Upper lobe of right lung (tissue), 1 donor: ENCODE data around the gene USP1. TPM values are rescaled to one million over a fixed set of nuclear protein-coding genes. Genes with fewer than 3 reads are reported as not detected.
A peak's percentile ranks its signal among the peaks of the same experiment; 100 is the strongest.

Experiments
- ATAC-seq: fragments of 200-7000 bp; cut with Tn5 transposase; one replicate; pipeline ENCODE4 v1.9.1; 2020; ENCODE audit warnings: mild to moderate bottlenecking, moderate library complexity
- DNase-seq: peaks from one replicate; pipeline ENCODE4 v3.0.0-alpha.2; 2020
- H3K27ac ChIP-seq: fragments of 200-600 bp; one replicate; pipeline ENCODE4 v1.8.0; 2022
- H3K27me3 ChIP-seq: fragments of 200-600 bp; one replicate; pipeline ENCODE4 v1.8.0; 2022; ENCODE audit warnings: mild to moderate bottlenecking
- H3K36me3 ChIP-seq: fragments of 200-600 bp; one replicate; pipeline ENCODE4 v1.8.0; 2022
- H3K4me1 ChIP-seq: fragments of 200-600 bp; one replicate; pipeline ENCODE4 v1.8.0; 2022
- H3K4me3 ChIP-seq: fragments of 200-600 bp; one replicate; pipeline ENCODE4 v1.8.0; 2022; ENCODE audit warnings: mild to moderate bottlenecking
- H3K9me3 ChIP-seq: fragments of 200-600 bp; one replicate; pipeline ENCODE4 v1.8.0; 2022
- intact Hi-C: fragments of 100-400 bp; cut with DNase I; formaldehyde crosslinking; loops from one replicate; pipeline ENCODE4 v1.11.0; 2022
- total RNA-seq: library from RNA; stranded (reverse); fragmentation: NEBNext Ultra II Directional; extraction: Animal tissue kit (Norgen Biotek cat#: 25700); gene quantifications from one replicate; pipeline ENCODE4 v1.2.1, GENCODE V29; 2021
- TF ChIP-seq, protein P1 (sequence below): fragments of 200-600 bp; IDR thresholded peaks from one replicate; pipeline ENCODE4 v1.8.0; 2022; ENCODE audit warnings: antibody characterized with exemption
- donor health status: DM: no; HTN: yes; CAD: no; lungs with severe emphysema.

Gene USP1
- total RNA-seq, 1 donor from 2014 or later = 23.8 TPM

DNA sequence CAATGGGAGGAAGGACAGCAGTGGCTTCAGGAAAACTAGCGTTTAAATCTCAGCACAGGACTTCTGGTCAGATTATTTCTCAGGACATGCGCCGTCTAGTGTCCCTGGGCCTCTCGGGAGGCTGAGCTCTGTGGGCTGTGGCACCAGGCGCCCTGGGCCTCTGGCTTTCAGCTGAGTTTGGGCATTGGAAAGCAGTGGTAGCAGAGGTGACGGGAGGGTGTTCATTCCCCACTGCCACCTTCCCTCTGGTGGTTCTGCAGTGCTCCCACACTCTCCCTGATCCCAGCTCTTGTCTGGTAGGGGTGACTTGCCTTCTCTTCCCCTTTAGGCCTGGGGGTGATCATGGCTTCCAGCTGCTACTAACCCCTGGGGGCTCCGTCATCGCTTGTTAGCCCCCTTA lies 42.2 kb upstream of the USP1 start:
- no peak for ATAC-seq
- Histone ChIP-seq H3K4me1 (no peaks in the 10 kb centered on the region), H3K4me3 (no peak overlapping the region), H3K36me3 (no peaks in the 10 kb centered on the region), H3K27me3 (no peaks in the 10 kb centered on the region), H3K27ac (no peak overlapping the region), H3K9me3 (no peaks in the 10 kb centered on the region)
- no peak for DNase-seq
- intact Hi-C loops = no loop called here
- TF ChIP-seq, protein P1, sequence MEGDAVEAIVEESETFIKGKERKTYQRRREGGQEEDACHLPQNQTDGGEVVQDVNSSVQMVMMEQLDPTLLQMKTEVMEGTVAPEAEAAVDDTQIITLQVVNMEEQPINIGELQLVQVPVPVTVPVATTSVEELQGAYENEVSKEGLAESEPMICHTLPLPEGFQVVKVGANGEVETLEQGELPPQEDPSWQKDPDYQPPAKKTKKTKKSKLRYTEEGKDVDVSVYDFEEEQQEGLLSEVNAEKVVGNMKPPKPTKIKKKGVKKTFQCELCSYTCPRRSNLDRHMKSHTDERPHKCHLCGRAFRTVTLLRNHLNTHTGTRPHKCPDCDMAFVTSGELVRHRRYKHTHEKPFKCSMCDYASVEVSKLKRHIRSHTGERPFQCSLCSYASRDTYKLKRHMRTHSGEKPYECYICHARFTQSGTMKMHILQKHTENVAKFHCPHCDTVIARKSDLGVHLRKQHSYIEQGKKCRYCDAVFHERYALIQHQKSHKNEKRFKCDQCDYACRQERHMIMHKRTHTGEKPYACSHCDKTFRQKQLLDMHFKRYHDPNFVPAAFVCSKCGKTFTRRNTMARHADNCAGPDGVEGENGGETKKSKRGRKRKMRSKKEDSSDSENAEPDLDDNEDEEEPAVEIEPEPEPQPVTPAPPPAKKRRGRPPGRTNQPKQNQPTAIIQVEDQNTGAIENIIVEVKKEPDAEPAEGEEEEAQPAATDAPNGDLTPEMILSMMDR = no peak

DNA sequence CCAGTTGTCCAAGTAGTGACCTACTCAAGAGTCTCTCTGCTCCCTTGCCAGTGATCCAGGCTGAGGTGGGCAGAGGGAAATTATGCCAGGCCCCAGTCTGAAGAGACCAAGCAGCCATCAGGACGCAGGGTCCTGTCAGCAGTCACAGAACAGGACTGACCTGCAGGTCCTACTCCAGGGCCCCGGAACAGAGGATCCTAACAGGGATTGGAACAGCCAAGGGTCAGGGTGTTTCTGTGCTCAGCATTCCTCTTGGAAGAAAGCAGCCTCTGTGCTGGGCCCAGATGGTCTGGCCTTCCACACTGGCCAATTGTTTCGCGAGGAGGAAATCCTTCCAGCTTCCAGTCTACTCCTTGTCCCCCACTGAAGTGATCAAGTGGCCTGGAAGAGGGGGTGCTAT lies 41.6 kb upstream of the USP1 start:
- TF ChIP-seq, protein P1 = no peak
- Histone ChIP-seq H3K27ac (no peak overlapping the region), H3K36me3 (no peaks in the 10 kb centered on the region), H3K4me3 (no peak overlapping the region), H3K9me3 (no peaks in the 10 kb centered on the region), H3K27me3 (no peaks in the 10 kb centered on the region), H3K4me1 (no peaks in the 10 kb centered on the region)
- peak; percentile 36 for ATAC-seq
- no peak for DNase-seq
- intact Hi-C loops = no loop called here

DNA sequence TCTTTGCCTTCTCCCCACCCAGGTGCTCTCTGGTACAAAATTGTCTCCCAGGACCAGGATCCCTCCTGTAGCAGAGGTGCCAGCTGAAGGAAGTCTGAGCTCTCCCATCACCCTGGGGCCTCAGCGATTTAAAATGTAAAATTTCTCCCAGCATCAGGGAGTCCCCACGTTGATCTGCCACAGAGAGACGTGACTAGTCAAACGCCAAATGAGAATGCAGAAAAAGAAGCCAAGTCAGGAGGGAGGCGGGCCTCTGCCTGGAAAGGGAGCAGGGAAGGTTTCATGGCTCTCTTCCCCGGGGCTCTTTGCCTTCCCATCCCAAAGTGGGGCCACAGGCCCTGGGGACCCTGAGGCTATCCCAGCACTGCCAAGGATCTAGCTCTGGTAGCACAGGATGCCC lies 40.0 kb upstream of the USP1 start:
- intact Hi-C loops = no loop called here
- H3K27ac ChIP-seq = no peak overlapping the region
- ATAC-seq (no peak), DNase-seq (no peak)
- no peaks in the 10 kb centered on the region for H3K4me1 ChIP-seq
- no peaks in the 10 kb centered on the region for H3K36me3 ChIP-seq
- H3K9me3 ChIP-seq = no peaks in the 10 kb centered on the region
- TF ChIP-seq, protein P1 = no peak
- H3K4me3 ChIP-seq = no peak overlapping the region
- no peaks in the 10 kb centered on the region for H3K27me3 ChIP-seq

DNA sequence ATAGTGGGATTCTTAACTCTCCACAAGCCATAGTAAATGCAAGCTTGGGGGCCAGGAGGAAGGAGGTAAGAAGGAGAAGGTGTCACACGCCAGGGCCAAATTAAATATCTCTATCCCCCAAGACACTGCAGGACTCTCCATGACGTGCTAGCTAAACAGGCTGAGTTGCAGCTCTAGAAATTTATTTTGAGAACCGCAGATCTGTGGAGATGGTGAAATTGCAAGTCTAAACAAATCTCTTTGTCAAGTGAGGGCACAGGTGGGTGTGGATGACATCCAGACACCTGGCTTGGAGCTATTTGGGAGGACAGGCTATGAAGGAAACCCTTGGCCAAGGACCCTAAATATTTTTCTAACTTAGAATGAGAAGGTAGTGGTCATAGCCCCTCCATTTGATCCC lies 39.5 kb upstream of the USP1 start:
- no peaks in the 10 kb centered on the region for H3K9me3 ChIP-seq
- DNase-seq (no peak), ATAC-seq (no peak)
- H3K27me3 ChIP-seq = no peaks in the 10 kb centered on the region
- intact Hi-C loops = no loop called here
- TF ChIP-seq, protein P1 = no peak
- H3K4me3 ChIP-seq = no peak overlapping the region
- H3K4me1 ChIP-seq = no peaks in the 10 kb centered on the region
- H3K36me3 ChIP-seq = no peaks in the 10 kb centered on the region
- no peak overlapping the region for H3K27ac ChIP-seq

DNA sequence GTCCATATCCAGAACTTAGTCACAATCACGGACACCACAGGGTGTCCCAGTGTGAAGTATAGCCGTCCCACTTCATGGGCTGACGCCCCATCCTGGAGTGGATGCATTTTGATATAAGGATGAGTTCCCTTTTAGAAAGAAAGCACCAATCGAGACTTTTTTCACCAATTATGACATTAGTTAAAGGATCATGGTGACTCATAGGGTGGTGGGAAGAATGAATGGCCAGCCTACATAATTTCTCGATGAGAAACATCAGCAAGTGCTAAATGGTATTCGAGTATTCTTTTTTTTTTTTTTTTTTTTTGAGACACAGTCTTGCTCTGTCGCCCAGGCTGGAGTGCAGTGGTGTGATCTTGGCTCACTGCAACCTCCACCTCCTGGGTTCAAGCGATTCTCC lies 38.5 kb upstream of the USP1 start:
- no peaks in the 10 kb centered on the region for H3K9me3 ChIP-seq
- H3K4me1 ChIP-seq = no peaks in the 10 kb centered on the region
- DNase-seq (no peak), ATAC-seq (no peak)
- no peak overlapping the region for H3K4me3 ChIP-seq
- intact Hi-C loops = no loop called here
- no peaks in the 10 kb centered on the region for H3K27me3 ChIP-seq
- H3K27ac ChIP-seq = no peak overlapping the region
- TF ChIP-seq, protein P1 = no peak
- H3K36me3 ChIP-seq = no peaks in the 10 kb centered on the region

DNA sequence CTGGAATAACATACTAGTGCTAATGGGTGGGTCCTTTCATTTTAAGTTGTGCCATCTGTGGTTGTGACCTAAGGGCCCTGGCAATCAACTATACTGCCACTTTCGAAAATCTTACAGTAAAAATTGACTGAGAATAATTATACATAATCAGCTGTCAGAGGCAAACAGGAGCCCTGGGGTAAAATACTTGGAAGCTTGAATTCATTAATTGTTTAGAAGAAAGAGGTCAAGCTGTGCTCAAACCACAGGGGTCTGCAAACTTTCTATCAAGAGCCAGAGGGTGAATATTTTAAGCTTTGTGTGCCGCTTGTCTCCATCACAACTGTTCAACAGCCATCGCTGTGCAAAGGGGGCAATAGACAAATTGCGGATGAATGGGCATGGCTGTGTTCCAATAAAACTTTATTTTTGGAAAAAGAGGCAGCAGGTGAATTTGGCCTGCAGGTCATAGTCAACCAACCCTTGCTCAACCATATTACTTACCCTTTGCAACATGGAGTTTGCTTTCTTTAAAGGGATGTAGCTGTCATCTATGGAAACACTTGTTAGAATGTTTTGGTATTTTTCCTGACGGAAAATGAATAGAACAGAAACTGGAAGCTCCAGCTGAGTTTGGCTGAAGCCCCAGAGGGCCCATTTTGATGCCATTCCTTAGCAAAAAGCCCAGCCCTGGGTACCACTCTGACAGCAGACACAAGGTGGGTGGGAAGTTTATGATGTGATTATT lies 35.7 kb upstream of the USP1 start:
- Histone ChIP-seq H3K27me3 (no peaks in the 10 kb centered on the region), H3K27ac (no peak overlapping the region), H3K9me3 (no peaks in the 10 kb centered on the region), H3K36me3 (no peaks in the 10 kb centered on the region), H3K4me1 (no peaks in the 10 kb centered on the region), H3K4me3 (no peak overlapping the region)
- TF ChIP-seq, protein P1 = no peak
- intact Hi-C loops = no loop called here
- no peak for ATAC-seq
- DNase-seq = no peak
